ENCODE data around the gene CPE.
A peak's percentile ranks its signal among the peaks of the same experiment; 100 is the strongest.
"Not testable (repeated sequence)": the region's sequence is repeated elsewhere in the genome, so short reads cannot be mapped to it uniquely, and the experiment has no call there.

Gene CPE

DNA sequence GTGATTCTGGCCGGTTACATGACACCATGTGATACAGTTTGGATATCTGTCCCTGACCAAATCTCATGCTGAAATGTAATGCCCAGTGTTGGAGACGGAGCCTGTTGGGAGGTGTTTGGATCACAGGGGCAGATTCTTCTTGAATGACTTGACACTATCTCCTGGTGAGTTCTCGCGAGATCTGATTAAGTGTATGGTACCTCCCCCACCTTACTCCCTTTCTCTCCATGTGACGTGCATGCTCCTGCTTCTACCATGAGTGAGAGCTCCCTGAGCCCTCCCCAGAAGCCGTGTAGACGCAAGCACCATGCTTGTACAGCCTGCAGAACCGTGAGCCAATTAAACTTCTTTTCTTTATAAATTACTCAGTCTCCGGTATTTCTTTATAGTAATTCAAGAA lies 23.6 kb downstream of the CPE start:
- no peak for DNase-seq

GRCh38 chr4:165403048-165403447 lies 24.2 kb downstream of the CPE start:
- intact Hi-C loops (cut with DNase I), result no loop called here
- no peak for DNase-seq

More for the DNA sequence above, 23.6 kb downstream of the CPE start:
- intact Hi-C loops (cut with DNase I), result no loop called here

DNA sequence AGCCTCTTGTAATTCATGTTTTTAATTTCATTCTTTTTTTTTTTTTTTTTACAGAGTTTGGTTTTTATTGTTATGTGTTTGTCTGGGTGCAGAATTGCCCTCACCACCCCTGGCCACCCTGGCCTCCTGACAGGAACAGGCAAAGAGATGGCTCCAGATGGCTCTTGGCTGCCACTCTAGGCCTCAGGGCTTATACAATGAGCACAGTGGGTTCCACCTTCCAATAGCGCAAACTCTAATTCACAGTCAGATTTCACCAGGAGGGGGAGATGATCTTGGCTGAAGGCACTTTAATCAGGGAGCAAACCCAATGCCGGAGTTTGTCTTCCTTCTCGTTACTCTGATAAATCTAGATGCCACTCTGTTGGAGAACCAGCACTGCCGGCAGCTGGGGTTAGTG lies 24.8 kb downstream of the CPE start:
- peak in 1 of 10 donors; percentile 50 for DNase-seq

DNA sequence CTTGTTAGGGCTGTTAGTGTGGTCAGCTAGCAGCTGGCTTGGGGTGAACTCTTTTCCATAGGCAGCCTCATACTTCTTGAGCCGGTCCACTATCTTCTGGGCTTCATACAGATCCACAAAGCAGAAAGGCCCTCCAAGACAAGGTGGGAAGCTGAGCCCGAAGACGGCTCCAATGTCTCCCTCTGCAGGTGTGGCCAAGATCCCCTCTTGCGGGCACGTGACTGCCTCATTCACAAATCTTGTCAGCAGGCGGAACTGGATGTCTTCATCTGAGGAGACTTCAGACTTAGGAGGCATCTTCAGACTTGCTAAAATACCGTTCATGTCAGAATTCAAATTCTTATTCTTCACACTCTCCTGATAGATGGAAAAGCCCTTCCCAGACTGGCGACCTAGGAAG lies 25.3 kb downstream of the CPE start:
- no peak for DNase-seq
- intact Hi-C loops (cut with DNase I), result no loop called here

More for the DNA sequence above, 24.8 kb downstream of the CPE start:
- intact Hi-C loops (cut with DNase I), result no loop called here

- DNase-seq, result no peak
- intact Hi-C loops (cut with DNase I), result no loop called here
These were observed 25.9 kb downstream of the CPE start for GRCh38 chr4:165404696-165405095.

GRCh38 chr4:165410214-165410613 lies 31.4 kb downstream of the CPE start:
- no peak for DNase-seq
- intact Hi-C loops (cut with DNase I), result no loop called here

- intact Hi-C loops (cut with DNase I), result no loop called here
These were observed 37.1 kb downstream of the CPE start for GRCh38 chr4:165415910-165416309.

DNA sequence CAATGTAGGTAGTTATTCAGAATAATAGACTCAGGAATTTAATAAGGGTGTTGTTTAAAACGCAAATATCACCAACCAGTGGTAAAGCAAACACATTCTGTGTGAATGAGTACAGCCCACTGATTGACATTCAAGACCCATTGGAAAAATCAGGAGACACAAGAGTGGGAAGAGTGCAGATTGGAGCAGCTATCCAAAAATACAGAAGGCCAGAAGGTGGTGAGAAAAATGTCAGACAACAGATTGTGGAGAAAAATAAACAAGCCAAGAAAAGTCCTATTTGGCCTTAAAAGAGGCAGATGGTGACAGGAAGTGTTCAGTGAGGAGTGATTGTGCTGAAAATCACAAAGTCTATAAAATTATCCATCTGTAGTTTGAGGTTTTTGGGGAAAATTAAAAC lies 39.3 kb downstream of the CPE start:
- no peak for DNase-seq
- intact Hi-C loops (cut with DNase I), result no loop called here

More at GRCh38 chr4:165415910-165416309, 37.1 kb downstream of the CPE start:
- DNase-seq, result peak in 1 of 10 donors; percentile 14

- DNase-seq, result no peak
- intact Hi-C loops (cut with DNase I), result no loop called here
These were observed 46.8 kb downstream of the CPE start for GRCh38 chr4:165425629-165426028.

DNA sequence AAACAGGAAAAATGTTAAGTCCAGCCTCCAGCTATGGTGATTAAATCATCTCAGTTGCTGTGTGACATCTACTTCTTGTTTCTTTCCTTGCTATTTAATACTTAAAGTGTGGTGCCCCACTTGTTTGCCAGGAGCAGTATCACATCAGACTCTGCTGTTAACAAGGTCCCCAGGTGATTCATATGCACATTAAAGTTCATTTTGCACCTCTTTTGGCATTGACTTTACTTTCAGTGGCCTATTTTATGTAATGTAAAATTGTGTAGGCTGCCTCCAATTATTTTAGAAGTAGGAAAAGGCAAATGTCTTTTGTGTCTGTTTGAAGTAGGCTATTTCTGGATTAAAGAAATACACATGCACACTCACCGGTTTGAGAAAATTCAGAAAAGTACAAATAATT lies 47.5 kb downstream of the CPE start:
- DNase-seq, result no peak
- intact Hi-C loops (cut with DNase I), result no loop called here

DNA sequence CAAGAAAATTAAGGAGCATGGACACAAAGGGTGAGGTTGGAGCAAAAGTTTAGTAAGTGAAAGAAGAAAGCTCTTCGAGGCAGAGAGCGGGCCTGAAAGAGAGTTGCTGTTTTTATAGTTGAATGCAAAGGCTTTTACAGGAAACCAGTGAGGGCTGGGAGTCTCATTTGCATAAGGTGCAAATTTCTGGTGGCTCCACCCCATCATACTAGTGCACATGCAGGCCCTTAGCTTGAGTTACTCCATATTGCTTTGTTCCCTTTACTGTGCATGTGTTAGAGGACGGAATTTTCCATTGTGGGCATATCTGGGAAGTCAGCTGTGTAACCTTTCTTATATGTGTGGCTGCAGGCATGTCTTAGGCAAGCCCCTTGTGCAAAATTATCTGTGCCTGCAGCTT lies 48.0 kb downstream of the CPE start:
- intact Hi-C loops (cut with DNase I), result no loop called here
- DNase-seq, result no peak

- intact Hi-C loops (cut with DNase I), result no loop called here
- DNase-seq, result no peak
These were observed 50.1 kb downstream of the CPE start for GRCh38 chr4:165428957-165429356.

GRCh38 chr4:165433529-165433928 lies 54.7 kb downstream of the CPE start:
- no peak for DNase-seq
- intact Hi-C loops (cut with DNase I), result no loop called here

- no peak for DNase-seq
- intact Hi-C loops (cut with DNase I), result no loop called here
These were observed 58.9 kb downstream of the CPE start for GRCh38 chr4:165437691-165438090.

DNA sequence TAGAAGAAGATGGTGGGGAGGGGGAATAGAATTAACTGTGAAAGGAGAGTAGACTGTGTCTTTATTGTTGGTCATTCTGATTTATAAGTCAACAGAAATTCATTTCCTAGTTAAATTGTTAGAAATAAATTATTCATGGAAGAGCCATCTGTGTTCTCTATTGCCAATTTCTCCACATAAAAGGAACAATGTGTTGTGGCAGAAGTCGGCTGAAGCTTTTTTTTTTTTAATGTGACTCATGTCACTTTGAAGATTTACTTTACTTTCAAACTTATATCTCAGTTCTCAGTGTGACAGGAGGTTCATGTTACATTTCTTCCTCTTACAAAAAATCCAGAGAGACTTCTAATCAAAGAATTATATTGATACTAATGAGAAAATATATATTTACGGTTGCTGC lies 60.5 kb downstream of the CPE start:
- DNase-seq, result no peak
- intact Hi-C loops (cut with DNase I), result no loop called here

DNA sequence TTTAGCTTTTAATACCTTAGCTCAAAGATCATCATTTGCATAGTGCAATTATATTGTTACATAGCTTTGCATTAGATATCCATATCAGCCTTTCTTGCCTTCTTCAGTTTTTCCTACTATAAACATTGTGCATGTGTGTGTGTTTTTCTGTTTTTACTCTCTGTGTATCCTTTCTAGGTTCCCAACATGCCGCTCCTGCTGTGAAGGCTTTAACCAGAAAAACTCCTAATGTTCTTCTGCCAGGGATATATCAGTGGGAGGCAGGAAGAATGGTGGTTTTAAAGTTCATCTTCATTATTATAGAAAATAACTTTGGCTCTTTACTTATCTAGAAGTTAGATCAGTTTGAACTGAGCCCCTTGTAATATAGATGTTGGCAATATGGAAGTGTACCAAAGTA lies 61.2 kb downstream of the CPE start:
- DNase-seq, result no peak
- intact Hi-C loops (cut with DNase I), result no loop called here

DNA sequence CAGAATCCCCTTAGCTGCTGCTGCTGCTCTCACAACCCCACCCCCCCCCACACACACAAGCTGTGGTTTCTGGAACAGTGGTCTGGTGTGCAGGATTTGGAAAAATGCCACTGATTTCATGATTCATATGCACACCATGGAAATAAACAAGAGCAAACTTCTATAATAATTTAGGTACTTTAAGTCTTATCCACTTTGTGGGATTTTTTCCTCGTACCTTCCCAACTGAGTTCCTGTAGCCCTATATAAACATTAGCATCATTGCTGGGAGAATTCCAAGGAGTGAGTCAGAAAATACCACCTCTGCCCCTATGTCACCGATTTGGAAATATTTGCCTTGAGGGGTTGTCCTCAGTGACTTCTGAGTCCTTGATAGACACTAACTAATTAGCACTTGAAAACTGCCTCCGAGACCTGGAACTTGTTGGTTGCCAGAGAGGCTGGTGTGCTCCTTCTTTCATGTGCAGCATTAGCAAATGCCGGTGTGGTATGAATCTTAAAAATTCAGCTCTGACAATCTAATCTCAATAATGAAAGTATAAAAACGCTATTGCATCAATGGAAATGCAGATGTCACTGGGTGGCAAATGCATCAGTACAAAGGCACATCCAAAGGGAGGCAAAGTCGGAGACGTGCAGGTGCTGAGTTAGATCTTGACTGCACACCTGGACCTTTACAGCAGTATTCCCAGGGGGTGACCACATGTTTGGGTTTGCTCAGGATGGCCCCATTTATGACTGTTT lies 61.8 kb downstream of the CPE start:
- intact Hi-C loops (cut with DNase I), result no loop called here
- DNase-seq, result no peak

DNA sequence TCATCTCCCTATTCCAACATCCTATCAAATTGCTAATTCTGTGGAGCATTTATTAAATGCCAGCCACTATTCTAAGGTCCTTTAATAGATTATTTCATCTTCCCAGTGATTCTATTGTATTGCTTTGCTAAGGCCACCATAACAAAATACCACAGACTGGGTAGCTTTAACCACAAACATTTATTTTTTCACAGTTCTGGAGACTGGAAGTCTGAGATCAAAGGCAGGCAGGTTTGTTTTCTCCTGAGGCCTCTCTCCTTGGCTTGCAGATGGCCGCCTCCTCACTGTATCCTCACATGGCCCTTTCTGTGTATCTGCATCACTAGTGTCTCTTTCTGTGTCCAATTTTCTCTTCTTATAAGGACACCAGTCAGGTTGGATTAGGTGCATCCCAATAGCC lies 64.5 kb downstream of the CPE start:
- no peak for DNase-seq
- intact Hi-C loops (cut with DNase I), result no loop called here

- intact Hi-C loops (cut with DNase I), result no loop called here
- DNase-seq, result no peak
These were observed 69.9 kb downstream of the CPE start for GRCh38 chr4:165448700-165449099.

- intact Hi-C loops (cut with DNase I), result no loop called here
- DNase-seq, result no peak
These were observed 70.5 kb downstream of the CPE start for GRCh38 chr4:165449333-165449732.

DNA sequence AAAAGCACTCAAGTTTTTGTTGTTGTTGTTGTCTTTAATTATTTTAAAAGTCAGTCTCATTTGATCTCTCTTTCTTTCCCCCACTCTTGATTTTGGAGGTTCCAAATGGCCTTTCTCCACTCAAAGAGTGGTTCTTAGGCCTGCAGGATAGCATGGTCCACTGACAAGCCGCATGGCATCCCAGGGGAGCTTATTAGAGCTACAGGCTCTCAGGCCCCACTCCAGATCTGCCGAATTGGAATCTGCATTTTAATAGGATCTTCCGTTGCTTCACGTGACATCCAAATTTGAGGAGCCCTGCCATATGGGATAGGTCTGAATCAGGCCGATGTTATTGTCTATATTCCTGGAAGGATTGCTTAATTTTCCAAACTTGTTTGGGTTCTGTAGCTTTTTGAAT lies 72.1 kb downstream of the CPE start:
- intact Hi-C loops (cut with DNase I), result no loop called here
- DNase-seq, result no peak

DNA sequence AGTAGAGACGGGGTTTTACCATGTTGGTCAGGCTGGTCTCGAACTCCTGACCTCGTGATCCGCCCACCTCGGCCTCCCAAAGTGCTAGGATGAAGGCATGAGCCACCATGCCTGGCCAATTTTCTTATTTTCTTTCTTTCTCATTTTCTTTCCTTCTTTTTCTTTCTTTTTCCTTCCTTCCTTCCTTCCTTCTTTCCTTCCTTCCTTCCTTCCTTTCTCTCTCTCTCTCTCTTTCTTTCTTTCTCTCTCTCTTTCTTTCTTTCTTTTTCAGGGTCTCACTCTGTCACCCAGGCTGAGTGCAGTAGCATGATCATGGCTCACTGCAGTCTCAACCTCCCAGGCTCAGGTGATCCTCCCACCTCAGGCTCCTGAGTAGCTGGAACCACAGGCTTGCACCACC lies 74.3 kb downstream of the CPE start:
- intact Hi-C loops (cut with DNase I); DNase-seq: not testable (repeated sequence)

- intact Hi-C loops (cut with DNase I), result no loop called here
- no peak for DNase-seq
These were observed 75.6 kb downstream of the CPE start for GRCh38 chr4:165454426-165454825.

Measured in posterior cingulate gyrus (tissue), 11 donors.